ENCODE data around the gene LSM4. TPM values are rescaled to one million over a fixed set of nuclear protein-coding genes. Genes with fewer than 3 reads are reported as not detected.
A peak's percentile ranks its signal among the peaks of the same experiment; 100 is the strongest.

LSM4 gene
- total and polyA plus RNA-seq, 2 of the 4 experiments (the other 2 are of a cell fraction) = 44.8 to 118 TPM

DNA sequence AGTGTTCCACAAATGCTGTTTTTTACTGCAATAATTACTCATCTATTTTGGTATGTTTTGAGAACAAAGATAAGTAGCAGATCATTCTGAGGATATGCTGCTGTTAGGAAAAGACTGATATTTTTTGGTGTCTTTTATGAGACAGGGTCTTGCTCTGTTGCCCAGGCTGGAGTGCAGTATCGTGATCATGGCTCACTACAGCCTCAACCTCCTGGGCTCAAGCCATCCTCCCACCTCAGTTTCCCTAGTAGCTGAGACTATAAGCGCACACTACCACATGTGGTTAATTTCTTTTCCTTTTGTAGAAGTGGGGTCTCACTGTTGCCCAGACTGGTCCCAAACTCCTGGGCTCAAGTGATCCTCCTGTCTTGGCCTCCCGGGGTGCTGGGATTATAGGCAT, 9.5 kb downstream of the LSM4 start (continued):
- TF ChIP-seq MAFK (IDR thresholded peaks at IDR 0.05; ENCODE audit: low read depth, low read length) (no peak), POLR2A (IDR thresholded peaks at IDR 0.05; ENCODE audit: low read depth, low read length) (no peak), RAD21 (IDR thresholded peaks at IDR 0.05; ENCODE audit: low read length) (no peak)

DNA sequence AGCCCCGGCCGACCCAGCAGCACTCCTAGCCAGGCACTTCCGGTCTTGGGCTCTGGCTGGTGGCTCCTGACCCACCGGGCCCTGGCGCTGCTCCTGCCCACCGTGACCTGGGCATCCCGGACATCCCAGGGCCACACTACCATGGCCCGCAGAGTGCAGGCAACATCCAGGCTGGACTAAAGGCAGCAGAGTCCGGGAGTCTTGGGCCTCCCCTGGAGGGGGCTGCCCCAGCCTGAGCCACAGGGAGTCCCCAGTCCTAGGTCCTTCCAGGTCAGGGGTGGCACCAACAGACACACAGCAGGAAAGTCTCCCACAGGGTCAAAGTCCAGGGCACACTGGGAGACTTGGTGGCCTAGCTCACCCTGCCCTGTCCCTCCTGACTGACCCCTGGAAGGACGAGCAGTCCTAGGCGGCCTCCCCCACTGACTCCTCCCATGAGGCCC, 10.8 kb downstream of the LSM4 start:
- H3K4me1 ChIP-seq (ENCODE audit: control insufficient read depth, insufficient read depth, low read length) = peaks cover 2% of the 10 kb centered on the region; the same call in 1 of the 2 replicates
- H3K14ac ChIP-seq (replicated peaks; ENCODE audit: low read depth, low read length) = no peak overlapping the region
- H4K8ac ChIP-seq (ENCODE audit: low read depth in 2 of 2, low read length in 2 of 2) = no peak overlapping the region
- no TSS peak for BruUV-seq (replicated peaks)
- ATAC-seq (ENCODE audit: low read depth) (no peak), DNase-seq (no peak)
- no peak overlapping the region for H3K56ac ChIP-seq (ENCODE audit: extremely low read depth, insufficient read depth, low read length)
- H2BK5ac ChIP-seq (ENCODE audit: low read depth, low read length, poor library complexity, severe bottlenecking) = no peak overlapping the region
- H4K91ac ChIP-seq (ENCODE audit: insufficient read depth, low read depth, low read length) = no peak overlapping the region
- H3K36me3 ChIP-seq (ENCODE audit: control insufficient read depth, insufficient read depth, low read length) = peaks cover 40% of the 10 kb centered on the region
- H3K9me1 ChIP-seq (ENCODE audit: insufficient read depth, low read length) = 0 out of 2 replicates have a peak, but pooled peaks cover 3% of the 10 kb centered on the region
- no peak overlapping the region for H3K4me2 ChIP-seq (ENCODE audit: low read depth, low read length)
- no peak overlapping the region for H2BK15ac ChIP-seq (ENCODE audit: low read depth, low read length)
- no peak overlapping the region for H3K4ac ChIP-seq (ENCODE audit: low read depth, low read length)
- H2BK120ac ChIP-seq (ENCODE audit: low read depth, low read length) = no peak overlapping the region
- dilution Hi-C loops (cut with HindIII; ENCODE audit: low sequenced_read_pairs, unreplicated experiment) (no loop called here), in situ Hi-C loops (cut with MboI; ENCODE audit: low sequenced_read_pairs) (no loop called here), intact Hi-C loops (cut with micrococcal nuclease) (no loop called here)
- no peak overlapping the region for H2BK20ac ChIP-seq (ENCODE audit: low read depth, low read length)
- H3K4me3 ChIP-seq (ENCODE audit: insufficient read depth, low read depth, low read length) = no peak overlapping the region
- 90% methylated on average over 5 of the region's 11 CpGs; no CpG with 5 or more reads in 1 of the 2 experiments for WGBS, 2 experiments (ENCODE audit: extremely low coverage in 2 of 2, insufficient read length in 1 of 2)
- H3K23ac ChIP-seq (ENCODE audit: low read depth, low read length) = no peak overlapping the region
- no peaks in the 10 kb centered on the region for H4K20me1 ChIP-seq (ENCODE audit: insufficient read depth, low read length)
- peak overlapping the region; percentile 28 for H2AK9ac ChIP-seq (replicated peaks; ENCODE audit: low read depth, low read length, poor library complexity)
- no peak overlapping the region for H2AFZ ChIP-seq (replicated peaks; ENCODE audit: low read length, poor library complexity)
- ChIA-PET POLR2A (ENCODE audit: unreplicated experiment) (no interaction called here), CTCF (no interaction called here)
- H3K27ac ChIP-seq (ENCODE audit: insufficient read depth, low read length) = no peak overlapping the region
- H2AK5ac ChIP-seq (ENCODE audit: low read depth, low read length) = no peak overlapping the region
- no peaks in the 10 kb centered on the region for H3K9me3 ChIP-seq (ENCODE audit: control insufficient read depth, insufficient read depth, low read length)
- no peak overlapping the region for H3K18ac ChIP-seq (ENCODE audit: low read depth, low read length)
- H3K9ac ChIP-seq (ENCODE audit: low read depth, low read length) = no peak overlapping the region
- no peaks in the 10 kb centered on the region for H3K27me3 ChIP-seq (ENCODE audit: control insufficient read depth, insufficient read depth, low read length)
- peaks cover 8 to 45% of the 10 kb centered on the region in 2 experiments for H3K79me1 ChIP-seq (ENCODE audit: low read depth in 1 of 2, low read length in 2 of 2)
- no peak overlapping the region for H4K5ac ChIP-seq (ENCODE audit: low read depth, low read length)
- TF ChIP-seq, protein P1, sequence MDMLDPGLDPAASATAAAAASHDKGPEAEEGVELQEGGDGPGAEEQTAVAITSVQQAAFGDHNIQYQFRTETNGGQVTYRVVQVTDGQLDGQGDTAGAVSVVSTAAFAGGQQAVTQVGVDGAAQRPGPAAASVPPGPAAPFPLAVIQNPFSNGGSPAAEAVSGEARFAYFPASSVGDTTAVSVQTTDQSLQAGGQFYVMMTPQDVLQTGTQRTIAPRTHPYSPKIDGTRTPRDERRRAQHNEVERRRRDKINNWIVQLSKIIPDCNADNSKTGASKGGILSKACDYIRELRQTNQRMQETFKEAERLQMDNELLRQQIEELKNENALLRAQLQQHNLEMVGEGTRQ (IDR thresholded peaks at IDR 0.05; ENCODE audit: low read depth, low read length) = no peak
- TF ChIP-seq RFX5 (IDR thresholded peaks at IDR 0.05; ENCODE audit: low read depth, low read length) (no peak), CEBPB (IDR thresholded peaks at IDR 0.05; ENCODE audit: low read depth, low read length) (no peak), MXI1 (IDR thresholded peaks at IDR 0.05; ENCODE audit: borderline replicate concordance, low read depth, low read length) (no peak), FOS (IDR thresholded peaks at IDR 0.05; ENCODE audit: low read depth, low read length) (no peak), MAZ (IDR thresholded peaks at IDR 0.05; ENCODE audit: borderline replicate concordance, low read depth, low read length) (no peak), SMC3 (IDR thresholded peaks at IDR 0.05; ENCODE audit: low read depth, low read length) (no peak), NFE2L2 (IDR thresholded peaks at IDR 0.05; ENCODE audit: low read depth, low read length) (no peak), BHLHE40 (IDR thresholded peaks at IDR 0.05; ENCODE audit: low read depth, low read length) (no peak), MAFK (IDR thresholded peaks at IDR 0.05; ENCODE audit: low read depth, low read length) (no peak), CHD1 (IDR thresholded peaks at IDR 0.05; ENCODE audit: low read depth, low read length) (no peak), POLR2A (IDR thresholded peaks at IDR 0.05; ENCODE audit: low read depth, low read length) (no peak), RAD21 (IDR thresholded peaks at IDR 0.05; ENCODE audit: low read length) (no peak)
- TF ChIP-seq, protein P2, sequence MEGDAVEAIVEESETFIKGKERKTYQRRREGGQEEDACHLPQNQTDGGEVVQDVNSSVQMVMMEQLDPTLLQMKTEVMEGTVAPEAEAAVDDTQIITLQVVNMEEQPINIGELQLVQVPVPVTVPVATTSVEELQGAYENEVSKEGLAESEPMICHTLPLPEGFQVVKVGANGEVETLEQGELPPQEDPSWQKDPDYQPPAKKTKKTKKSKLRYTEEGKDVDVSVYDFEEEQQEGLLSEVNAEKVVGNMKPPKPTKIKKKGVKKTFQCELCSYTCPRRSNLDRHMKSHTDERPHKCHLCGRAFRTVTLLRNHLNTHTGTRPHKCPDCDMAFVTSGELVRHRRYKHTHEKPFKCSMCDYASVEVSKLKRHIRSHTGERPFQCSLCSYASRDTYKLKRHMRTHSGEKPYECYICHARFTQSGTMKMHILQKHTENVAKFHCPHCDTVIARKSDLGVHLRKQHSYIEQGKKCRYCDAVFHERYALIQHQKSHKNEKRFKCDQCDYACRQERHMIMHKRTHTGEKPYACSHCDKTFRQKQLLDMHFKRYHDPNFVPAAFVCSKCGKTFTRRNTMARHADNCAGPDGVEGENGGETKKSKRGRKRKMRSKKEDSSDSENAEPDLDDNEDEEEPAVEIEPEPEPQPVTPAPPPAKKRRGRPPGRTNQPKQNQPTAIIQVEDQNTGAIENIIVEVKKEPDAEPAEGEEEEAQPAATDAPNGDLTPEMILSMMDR (conservative IDR thresholded peaks at IDR 0.05; ENCODE audit: low read depth, low read length) = no peak

All from IMR-90 (cell line).